ENCODE measurements around the gene TMEM169. TPM values are rescaled to one million over a fixed set of nuclear protein-coding genes. Genes with fewer than 3 reads are reported as not detected.

Gene TMEM169
- total and polyA plus RNA-seq, 2 of the 13 experiments (the other 11 are each of a cell fraction or from before 2014, with no cell fraction given), result 1.5 to 4.5 TPM

- TF ChIP-seq ADNP (CRISPR knock-in tag; IDR thresholded peaks at IDR 0.05) (no peak), JUN (CRISPR knock-in tag; IDR thresholded peaks at IDR 0.05) (peak; percentile 73; the same call in 1 of the 2 replicates), MYC (CRISPR knock-in tag; IDR thresholded peaks at IDR 0.05; ENCODE audit: borderline replicate concordance) (peak; percentile 90), ZNF121 (CRISPR knock-in tag; IDR thresholded peaks at IDR 0.05) (peak; percentile 89), ZNF678 (CRISPR knock-in tag; IDR thresholded peaks at IDR 0.05) (peak; percentile 88; the same call in 1 of the 2 replicates), ZNF251 (CRISPR knock-in tag; IDR thresholded peaks at IDR 0.05) (peak; percentile 79; the same call in 1 of the 2 replicates), SUZ12 (IDR thresholded peaks at IDR 0.05; ENCODE audit: low read depth, low read length) (no peak), ZNF839 (CRISPR knock-in tag; IDR thresholded peaks at IDR 0.05; ENCODE audit: borderline replicate concordance) (peak; percentile 96; the same call in 1 of the 2 replicates), RAD51 (IDR thresholded peaks at IDR 0.05; ENCODE audit: borderline replicate concordance) (peak; percentile 74; the same call in 1 of the 2 replicates), ZNF747 (CRISPR knock-in tag; IDR thresholded peaks at IDR 0.05; ENCODE audit: borderline replicate concordance) (peak; percentile 96), ZNF629 (CRISPR knock-in tag; conservative IDR thresholded peaks at IDR 0.05) (no peak), ZNF317 (CRISPR knock-in tag; IDR thresholded peaks at IDR 0.05) (peak; percentile 79), HMGXB3 (CRISPR knock-in tag; IDR thresholded peaks at IDR 0.05; ENCODE audit: borderline replicate concordance) (no peak; the same call in 1 of the 2 replicates), PREB (CRISPR knock-in tag; IDR thresholded peaks at IDR 0.05) (no peak), ZNF570 (CRISPR knock-in tag; IDR thresholded peaks at IDR 0.05; ENCODE audit: borderline replicate concordance) (no peak), GATA4 (IDR thresholded peaks at IDR 0.05; ENCODE audit: borderline replicate concordance, low read depth) (peak; percentile 59; the same call in 1 of the 2 replicates)
- TF ChIP-seq, protein P1, sequence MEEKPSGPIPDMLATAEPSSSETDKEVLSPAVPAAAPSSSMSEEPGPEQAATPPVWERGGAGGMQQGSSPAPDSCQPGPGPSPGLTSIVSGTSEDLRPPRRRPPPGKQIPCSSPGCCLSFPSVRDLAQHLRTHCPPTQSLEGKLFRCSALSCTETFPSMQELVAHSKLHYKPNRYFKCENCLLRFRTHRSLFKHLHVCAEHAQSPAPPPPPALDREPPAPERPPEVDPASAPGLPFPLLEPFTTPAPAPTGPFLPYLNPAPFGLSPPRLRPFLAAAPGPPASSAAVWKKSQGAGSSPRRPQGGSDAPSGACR (CRISPR knock-in tag; IDR thresholded peaks at IDR 0.05), result peak; percentile 90
- TF ChIP-seq, protein P2, sequence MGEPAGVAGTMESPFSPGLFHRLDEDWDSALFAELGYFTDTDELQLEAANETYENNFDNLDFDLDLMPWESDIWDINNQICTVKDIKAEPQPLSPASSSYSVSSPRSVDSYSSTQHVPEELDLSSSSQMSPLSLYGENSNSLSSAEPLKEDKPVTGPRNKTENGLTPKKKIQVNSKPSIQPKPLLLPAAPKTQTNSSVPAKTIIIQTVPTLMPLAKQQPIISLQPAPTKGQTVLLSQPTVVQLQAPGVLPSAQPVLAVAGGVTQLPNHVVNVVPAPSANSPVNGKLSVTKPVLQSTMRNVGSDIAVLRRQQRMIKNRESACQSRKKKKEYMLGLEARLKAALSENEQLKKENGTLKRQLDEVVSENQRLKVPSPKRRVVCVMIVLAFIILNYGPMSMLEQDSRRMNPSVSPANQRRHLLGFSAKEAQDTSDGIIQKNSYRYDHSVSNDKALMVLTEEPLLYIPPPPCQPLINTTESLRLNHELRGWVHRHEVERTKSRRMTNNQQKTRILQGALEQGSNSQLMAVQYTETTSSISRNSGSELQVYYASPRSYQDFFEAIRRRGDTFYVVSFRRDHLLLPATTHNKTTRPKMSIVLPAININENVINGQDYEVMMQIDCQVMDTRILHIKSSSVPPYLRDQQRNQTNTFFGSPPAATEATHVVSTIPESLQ (CRISPR knock-in tag; conservative IDR thresholded peaks at IDR 0.05), result no peak; the same call in 1 of the 2 replicates
- TF ChIP-seq, protein P3, sequence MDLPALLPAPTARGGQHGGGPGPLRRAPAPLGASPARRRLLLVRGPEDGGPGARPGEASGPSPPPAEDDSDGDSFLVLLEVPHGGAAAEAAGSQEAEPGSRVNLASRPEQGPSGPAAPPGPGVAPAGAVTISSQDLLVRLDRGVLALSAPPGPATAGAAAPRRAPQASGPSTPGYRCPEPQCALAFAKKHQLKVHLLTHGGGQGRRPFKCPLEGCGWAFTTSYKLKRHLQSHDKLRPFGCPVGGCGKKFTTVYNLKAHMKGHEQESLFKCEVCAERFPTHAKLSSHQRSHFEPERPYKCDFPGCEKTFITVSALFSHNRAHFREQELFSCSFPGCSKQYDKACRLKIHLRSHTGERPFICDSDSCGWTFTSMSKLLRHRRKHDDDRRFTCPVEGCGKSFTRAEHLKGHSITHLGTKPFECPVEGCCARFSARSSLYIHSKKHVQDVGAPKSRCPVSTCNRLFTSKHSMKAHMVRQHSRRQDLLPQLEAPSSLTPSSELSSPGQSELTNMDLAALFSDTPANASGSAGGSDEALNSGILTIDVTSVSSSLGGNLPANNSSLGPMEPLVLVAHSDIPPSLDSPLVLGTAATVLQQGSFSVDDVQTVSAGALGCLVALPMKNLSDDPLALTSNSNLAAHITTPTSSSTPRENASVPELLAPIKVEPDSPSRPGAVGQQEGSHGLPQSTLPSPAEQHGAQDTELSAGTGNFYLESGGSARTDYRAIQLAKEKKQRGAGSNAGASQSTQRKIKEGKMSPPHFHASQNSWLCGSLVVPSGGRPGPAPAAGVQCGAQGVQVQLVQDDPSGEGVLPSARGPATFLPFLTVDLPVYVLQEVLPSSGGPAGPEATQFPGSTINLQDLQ (CRISPR knock-in tag; IDR thresholded peaks at IDR 0.05), result peak; percentile 78; the same call in 1 of the 2 replicates
These were observed at the start of gene TMEM169, which contains the start of gene PECR (continued) for GRCh38 chr2:216081487-216082116.
